ENCODE data around the gene EFHD2.
"Not testable (repeated sequence)": the region's sequence is repeated elsewhere in the genome, so short reads cannot be mapped to it uniquely, and the experiment has no call there.

Gene EFHD2

GRCh38 chr1:15388201-15388880 is 21.3 kb upstream of the EFHD2 start:
- DNase-seq (ENCODE audit: low spot score): no peak

GRCh38 chr1:15389828-15390227 is 19.9 kb upstream of the EFHD2 start:
- DNase-seq (ENCODE audit: low spot score): not testable (repeated sequence)

- no peak for DNase-seq (ENCODE audit: low spot score)
Measured at GRCh38 chr1:15390667-15391066, 19.0 kb upstream of the EFHD2 start.

- DNase-seq (ENCODE audit: low spot score): no peak
Measured at GRCh38 chr1:15391366-15391765, 18.3 kb upstream of the EFHD2 start.

GRCh38 chr1:15393475-15394257 is 16.0 kb upstream of the EFHD2 start:
- no peak for DNase-seq (ENCODE audit: low spot score)

- DNase-seq (ENCODE audit: low spot score): no peak
Measured at GRCh38 chr1:15394258-15394690, 15.4 kb upstream of the EFHD2 start.

- no peak for DNase-seq (ENCODE audit: low spot score)
Measured at GRCh38 chr1:15397236-15397635, 12.5 kb upstream of the EFHD2 start.

GRCh38 chr1:15399710-15400109 is 10.0 kb upstream of the EFHD2 start:
- no peak for DNase-seq (ENCODE audit: low spot score)

GRCh38 chr1:15400627-15401026 is 9.1 kb upstream of the EFHD2 start:
- no peak for DNase-seq (ENCODE audit: low spot score)

- DNase-seq (ENCODE audit: low spot score): no peak
Measured at GRCh38 chr1:15401391-15402055, 8.2 kb upstream of the EFHD2 start.

GRCh38 chr1:15402809-15403450 is 6.8 kb upstream of the EFHD2 start:
- DNase-seq (ENCODE audit: low spot score): no peak

- DNase-seq (ENCODE audit: low spot score): no peak
Measured at GRCh38 chr1:15403962-15404580, 5.6 kb upstream of the EFHD2 start.

- DNase-seq (ENCODE audit: low spot score): no peak
Measured at GRCh38 chr1:15405106-15405850, 4.4 kb upstream of the EFHD2 start.

- DNase-seq (ENCODE audit: low spot score): no peak
Measured at GRCh38 chr1:15406614-15407559, 2.8 kb upstream of the EFHD2 start.

- DNase-seq (ENCODE audit: low spot score): no peak
Measured at GRCh38 chr1:15407580-15407979, 2.1 kb upstream of the EFHD2 start.

GRCh38 chr1:15408890-15409387 is 749 bp upstream of the EFHD2 start:
- DNase-seq (ENCODE audit: low spot score): no peak

GRCh38 chr1:15410223-15410883 is 665 bp downstream of the EFHD2 start:
- no peak for DNase-seq (ENCODE audit: low spot score)

GRCh38 chr1:15410884-15411245 is 1.2 kb downstream of the EFHD2 start:
- DNase-seq (ENCODE audit: low spot score): no peak

- DNase-seq (ENCODE audit: low spot score): peak; percentile 51
Measured at GRCh38 chr1:15411593-15412137, 2.0 kb downstream of the EFHD2 start.
